NK-92 treated with Interleukin-12 subunit alpha and Interleukin-12 subunit beta, amount 100 ng/mL, for 24 hours (cell line): ENCODE measurements around the gene SIRT2.

Experiments used
- DNase-seq: peaks from one replicate; lab custom pipeline; 2025; lab: John Stamatoyannopoulos, UW

The SIRT2 gene

DNA sequence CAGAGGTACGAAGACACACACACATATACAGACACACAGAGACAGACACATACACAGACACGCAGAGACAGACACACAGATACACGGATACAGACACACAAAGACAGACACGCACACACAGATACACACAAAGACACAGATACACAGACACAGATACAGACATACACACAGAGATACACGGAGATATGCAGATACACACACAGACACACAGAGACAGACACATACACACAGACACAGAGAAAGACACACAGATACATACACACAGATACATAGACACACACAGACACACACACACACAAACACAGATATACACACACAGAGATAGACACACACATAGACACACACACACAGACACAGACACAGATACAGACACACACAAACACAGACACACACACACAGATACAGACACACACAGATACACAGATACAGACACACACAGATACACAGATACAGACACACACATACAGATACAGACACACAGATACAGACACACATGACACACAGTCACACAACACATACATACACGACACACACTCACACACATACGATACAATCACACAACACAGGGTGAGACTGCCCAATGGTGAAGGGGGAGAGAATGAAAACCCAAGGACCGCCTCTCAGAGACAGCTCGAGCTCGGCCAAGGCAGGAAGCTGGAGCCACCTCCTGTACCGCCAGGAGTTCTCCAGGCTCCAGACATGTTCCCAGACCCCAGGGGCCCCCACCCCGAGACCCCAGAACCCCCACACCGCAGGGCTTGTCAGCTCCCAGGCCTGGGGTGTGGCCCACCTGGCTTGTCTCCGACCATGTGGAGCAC is 21.4 kb upstream of the SIRT2 start:
- DNase-seq = no peak

DNA sequence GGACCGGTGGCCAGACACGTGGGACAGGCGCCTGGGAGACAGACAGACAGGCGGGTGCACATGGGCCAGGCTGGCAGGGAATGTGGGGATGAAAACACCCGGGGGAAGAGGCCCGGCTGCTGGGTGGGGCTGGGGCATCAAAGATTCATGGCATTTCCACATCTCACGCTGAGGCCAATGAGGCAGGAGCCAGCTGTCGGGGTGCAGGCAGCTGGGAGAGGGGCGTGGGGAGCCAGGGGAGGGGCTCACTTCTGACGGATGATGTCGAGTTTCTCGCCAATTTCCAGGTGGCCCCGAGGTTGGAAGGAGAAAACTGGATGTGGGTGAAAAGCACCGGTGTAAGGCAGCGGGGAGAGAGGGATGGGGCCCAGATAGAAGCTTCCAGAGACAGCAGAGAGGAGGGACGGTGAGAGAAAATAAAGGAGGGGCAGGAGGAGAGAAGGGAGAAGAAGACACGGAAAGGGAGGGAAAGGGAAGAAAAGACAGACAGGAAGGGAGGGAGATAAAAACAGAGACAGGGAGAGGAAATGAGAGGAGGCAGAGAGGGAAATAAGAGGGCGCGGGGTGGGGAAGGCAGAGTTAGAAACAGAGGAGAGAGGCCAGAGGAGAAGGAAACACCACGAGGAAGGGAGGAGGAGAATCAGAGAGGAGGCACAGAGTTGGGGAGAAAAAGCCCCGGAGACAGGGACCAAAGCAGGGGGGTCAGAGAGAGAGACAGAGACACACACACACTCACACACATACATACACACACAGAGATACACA is 20.6 kb upstream of the SIRT2 start:
- DNase-seq = no peak

DNA sequence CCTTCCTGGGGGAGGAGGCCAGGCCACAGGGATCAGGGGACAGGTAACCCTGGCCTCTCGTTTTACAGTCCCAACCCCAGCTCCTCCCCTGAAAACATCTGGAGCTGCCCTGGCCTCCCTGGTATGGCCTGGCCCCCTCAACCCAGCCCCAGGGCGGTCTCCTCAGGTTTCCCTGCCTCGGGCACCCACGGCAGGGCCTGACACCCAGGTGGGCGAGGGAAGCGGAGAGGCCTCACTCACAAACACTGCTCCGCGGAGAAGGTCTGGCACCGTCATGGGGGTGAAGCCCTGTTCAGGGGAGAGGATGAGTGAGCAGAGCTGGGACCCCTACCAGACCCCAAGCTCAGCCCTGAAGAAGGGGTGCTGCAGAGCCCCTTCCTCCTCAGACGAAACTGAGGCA is 19.1 kb upstream of the SIRT2 start:
- DNase-seq = no peak

GRCh38 chr19:38917921-38918491 is 18.6 kb upstream of the SIRT2 start:
- no peak for DNase-seq

DNA sequence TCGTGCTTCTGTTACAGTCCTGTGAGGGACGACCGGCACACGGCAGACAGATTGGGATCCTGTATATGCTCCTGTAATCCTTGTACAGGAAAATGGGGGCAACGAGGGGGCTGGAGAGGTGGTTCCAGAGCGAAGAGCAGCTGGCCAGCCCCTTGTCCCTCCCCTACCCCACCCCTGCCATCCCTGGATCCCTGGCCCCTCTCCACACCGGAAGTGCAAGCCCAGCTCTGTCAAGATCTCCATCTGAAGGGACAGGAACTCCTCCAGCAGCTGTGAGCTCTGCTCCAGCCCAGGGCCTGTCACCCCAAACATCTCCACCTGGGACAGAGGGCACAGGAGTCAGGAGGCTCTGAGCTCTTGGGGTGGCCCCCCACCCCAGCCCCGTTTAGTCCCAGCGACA is 18.1 kb upstream of the SIRT2 start:
- no peak for DNase-seq

DNA sequence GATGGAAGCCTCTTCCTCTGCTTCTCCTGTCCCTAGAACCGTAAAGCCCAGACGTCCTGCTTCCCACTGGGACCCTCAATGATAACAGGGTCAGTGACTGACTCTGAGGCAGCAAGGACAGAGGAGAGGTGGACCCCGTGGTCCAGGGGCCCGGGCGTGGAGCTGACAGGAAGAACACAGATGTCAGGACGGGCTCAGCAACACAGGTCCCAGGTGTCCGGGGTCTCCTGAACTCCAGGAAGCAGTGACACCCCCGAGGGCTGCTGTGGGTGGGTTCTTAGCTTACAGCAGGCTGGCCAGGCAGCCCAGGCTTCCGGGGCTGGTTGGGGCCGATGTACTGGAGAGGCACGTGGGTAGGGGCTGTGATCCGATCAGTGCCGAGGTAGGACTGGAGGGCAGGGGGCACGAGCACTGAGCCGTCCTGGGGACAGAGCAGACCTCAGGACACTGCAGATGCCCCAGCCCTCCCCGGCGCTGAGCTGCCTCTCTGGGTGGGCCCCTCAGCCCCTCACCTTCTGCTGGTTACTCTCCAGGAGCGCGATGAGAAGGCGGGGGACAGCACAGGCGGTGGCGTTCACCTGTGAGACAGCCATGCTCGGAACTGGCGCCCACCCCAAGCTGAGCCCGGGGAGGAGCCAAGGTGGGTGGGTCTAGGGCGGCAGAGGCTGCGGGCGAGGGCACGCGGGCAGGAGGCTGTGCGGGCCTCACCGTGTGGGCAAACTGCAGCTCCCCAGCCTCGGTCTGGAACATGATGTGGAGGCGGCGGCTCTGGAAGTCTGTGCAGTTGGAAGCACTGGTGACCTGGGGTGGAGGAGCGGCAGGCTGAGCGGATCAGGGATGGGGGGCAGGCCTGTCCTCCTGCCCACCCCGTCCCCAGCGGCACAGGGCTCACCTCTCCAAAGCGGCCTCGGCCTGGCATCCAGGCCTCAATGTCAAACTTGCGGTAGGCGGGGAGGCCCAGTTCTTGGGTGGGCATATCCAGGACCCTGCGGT is 16.2 kb upstream of the SIRT2 start:
- no peak for DNase-seq

DNA sequence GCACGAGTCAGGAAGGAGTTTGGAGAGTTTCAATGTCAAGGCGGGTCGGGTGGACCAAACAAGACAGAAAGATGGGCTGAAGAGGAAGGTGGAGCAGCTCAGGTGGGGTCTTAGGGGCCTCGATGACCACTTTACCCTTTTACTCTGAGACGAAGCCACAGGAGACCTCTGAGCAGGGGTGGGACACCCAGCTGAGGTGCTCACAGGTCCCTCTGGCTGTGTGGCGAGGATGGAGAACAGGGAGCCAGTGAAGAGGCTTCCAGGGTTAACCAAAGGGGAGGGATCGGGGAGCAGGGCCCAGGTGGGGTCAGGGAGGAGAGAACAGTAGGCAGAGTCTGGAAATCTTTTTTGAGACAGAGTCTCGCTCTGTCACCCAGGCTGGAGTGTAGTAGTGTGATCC is 14.5 kb upstream of the SIRT2 start:
- no peak for DNase-seq

- DNase-seq = no peak
Measured at GRCh38 chr19:38912600-38913514, 13.4 kb upstream of the SIRT2 start.

GRCh38 chr19:38911388-38912001 is 12.1 kb upstream of the SIRT2 start:
- no peak for DNase-seq

DNA sequence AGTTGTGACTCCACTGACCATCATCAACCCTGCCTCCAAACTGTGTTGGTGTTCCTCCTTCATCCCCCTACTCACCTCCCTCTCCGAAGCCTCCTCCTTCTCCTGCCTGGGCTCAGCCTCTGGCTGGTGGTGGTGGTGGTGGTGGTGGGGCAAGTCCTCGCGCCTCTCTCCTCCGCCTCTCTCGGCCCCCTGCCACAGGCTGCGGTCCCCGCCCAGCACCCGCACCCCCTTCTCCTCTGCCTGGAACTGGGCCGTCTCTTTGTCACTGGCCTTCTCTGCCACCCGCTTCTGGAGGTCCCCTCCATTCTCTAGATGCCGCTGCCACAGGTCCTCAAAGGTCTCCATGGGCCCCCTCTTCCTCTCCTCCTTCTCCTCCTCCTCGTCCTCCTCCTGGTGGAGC is 11.1 kb upstream of the SIRT2 start:
- no peak for DNase-seq

DNA sequence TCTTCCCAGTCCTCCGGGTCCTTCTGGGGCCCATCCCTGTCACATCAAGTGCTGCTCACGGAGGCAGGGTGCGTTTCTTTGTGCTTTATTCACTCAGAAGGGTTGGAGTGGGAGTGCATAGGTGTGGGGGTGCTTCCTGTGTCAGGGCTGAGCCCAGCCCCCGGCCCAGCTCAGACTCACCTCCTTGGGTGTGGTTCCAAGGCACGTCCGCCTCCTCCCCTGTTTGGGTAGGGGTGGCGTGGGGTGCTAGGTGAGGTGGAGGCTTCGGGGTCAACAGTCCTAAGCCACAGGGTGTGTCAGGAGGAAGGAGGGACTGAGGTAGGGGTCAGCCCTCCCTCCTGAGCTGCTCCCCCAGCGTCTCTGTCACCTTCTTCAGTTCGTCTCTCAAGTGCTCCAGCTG is 9.5 kb upstream of the SIRT2 start:
- DNase-seq = no peak

DNA sequence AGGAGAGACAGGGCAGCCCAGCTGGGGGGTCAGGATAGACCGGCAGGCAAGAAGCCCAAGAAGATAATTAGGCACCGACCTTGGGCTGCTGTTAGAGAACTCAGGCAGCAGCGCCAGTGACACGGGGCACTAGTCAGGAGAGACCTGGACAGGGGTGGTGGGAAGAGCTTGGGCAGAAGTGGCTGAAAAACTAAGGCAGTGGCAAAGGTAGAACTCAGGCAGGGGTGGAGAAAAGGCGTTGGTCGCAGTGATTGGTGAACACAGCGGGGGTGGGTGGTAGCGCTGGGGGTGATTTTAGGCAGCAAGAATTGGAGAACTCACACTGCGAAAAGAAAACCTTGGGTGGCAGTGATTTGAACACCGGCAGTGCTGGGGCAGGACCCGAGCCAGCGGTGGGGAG is 8.3 kb upstream of the SIRT2 start:
- no peak for DNase-seq

- DNase-seq = no peak
Measured at GRCh38 chr19:38907227-38907626, 7.8 kb upstream of the SIRT2 start.

DNA sequence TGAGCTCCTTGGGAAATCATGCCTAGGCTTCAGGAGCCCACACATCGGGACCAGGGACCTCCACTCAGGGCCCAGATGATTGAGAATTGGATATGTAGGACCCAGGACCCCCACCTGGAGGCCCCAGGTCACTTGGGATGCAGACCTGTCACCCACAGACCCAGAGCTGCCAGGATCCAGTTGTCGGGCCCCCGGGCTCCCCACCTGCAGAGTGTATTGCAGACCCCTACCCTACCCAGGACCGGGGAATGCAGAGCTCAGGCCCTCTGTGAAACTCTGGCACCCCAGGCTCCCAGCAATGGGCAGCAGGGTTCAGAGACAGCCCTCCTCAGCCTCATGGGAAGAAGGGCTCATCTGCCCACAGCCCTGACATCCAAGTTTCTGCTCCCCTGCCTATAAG is 6.2 kb upstream of the SIRT2 start:
- no peak for DNase-seq

DNA sequence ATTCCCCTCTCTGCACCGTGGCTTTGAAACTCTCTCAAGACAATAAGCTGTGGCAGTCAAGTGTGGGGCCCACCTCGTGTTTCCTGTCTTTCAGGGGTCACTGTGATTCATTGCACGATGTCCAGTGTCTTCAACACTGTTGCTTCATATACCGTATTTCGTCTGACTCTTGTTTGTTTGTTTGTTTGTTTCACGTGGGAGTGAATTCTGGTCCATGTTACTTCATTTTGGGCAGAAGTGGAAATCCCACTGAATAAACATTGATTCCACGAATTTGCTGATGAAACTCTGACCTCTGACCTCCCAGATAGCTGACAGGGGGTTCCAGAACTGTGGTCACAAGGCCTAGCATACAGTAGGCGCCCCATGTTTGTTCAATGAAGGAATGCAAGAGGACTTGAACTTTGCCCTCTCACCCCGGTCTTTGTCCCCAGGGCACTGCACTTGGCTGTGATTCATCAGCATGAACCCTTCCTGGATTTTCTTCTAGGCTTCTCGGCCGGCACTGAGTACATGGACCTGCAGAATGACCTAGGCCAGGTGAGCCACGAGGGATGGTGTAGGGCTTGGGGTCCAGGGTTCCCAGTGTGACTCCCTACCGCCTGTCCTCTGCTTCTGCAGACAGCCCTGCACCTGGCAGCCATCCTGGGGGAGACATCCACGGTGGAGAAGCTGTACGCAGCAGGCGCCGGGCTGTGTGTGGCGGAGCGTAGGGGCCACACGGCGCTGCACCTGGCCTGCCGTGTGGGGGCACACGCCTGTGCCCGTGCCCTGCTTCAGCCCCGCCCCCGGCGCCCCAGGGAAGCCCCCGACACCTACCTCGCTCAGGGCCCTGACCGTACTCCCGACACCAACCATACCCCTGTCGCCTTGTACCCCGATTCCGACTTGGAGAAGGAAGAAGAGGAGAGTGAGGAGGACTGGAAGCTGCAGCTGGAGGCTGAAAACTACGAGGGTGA is 5.4 kb upstream of the SIRT2 start:
- DNase-seq = no peak

GRCh38 chr19:38901683-38902082 is 2.3 kb upstream of the SIRT2 start:
- DNase-seq = no peak

DNA sequence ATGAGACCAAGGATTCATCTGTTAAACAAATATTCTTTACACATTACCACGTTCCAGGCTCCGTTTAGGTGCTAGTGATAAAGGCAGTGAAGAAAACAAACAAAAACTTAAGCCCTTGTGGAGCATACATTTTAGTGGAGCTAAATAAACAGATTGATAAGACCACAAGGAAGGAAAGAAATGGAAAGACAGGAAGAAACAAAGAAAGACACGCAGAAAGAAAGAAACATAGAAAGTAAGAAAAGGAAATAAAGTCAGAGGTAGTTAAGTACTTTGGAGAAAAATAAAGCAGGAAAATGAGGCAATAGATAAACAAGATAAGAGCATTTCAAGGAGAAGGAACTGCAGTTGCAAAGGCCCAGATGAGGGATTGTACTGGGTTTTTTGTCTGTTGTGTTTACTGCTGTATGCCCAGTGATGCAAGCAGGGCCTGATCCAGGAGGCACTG is 1.3 kb upstream of the SIRT2 start:
- no peak for DNase-seq

GRCh38 chr19:38900202-38900629 is 798 bp upstream of the SIRT2 start:
- no peak for DNase-seq

- DNase-seq = no peak
Measured at GRCh38 chr19:38898788-38899446, 501 bp downstream of the SIRT2 start.
